HCT116 (cell line): ENCODE measurements around the gene HOXA2. TPM values are rescaled to one million over a fixed set of nuclear protein-coding genes. Genes with fewer than 3 reads are reported as not detected.

Experiments used
- ATAC-seq: fragments of 200-7000 bp; cut with Tn5 transposase; 2 replicates; pipeline ENCODE4 v1.9.1; 2020; ENCODE audit warnings: mild to moderate bottlenecking, moderate library complexity
- BruUV-seq: library from RNA; stranded (reverse); fragments of 400-500 nt; replicated peaks from 2 replicates; lab custom pipeline; 2021; lab: Mats Ljungman, UMichigan
- CTCF ChIA-PET: fragments of 300-600 bp; sonication (Branson Sonifier 250); formaldehyde crosslinking; loops from one replicate; lab custom pipeline; 2021; ENCODE audit warnings: antibody characterized with exemption; lab: Charles Lee
- POLR2A ChIA-PET: fragments of 300-600, 350-600 bp; sonication (Branson Sonifier 250); formaldehyde crosslinking; loops from one replicate; lab custom pipeline; 2021; ENCODE audit warnings: antibody characterized with exemption; lab: Charles Lee
- RAD21 ChIA-PET, 2 experiments: fragments of 300-600 bp; sonication (Branson Sonifier 250); formaldehyde crosslinking; loops; one replicate each; lab custom pipeline; 2023; ENCODE audit warnings: low total read pairs in 2 of 2; ENCODE audit not compliant: uncharacterized antibody in 2 of 2, unreplicated experiment in 2 of 2, low non-redundant PET in 1 of 2; lab: Charles Lee
- DNase-seq: peaks from one replicate; pipeline ENCODE4 v3.0.0-alpha.2; 2010; ENCODE audit warnings: low read depth, low spot score
- H2AFZ ChIP-seq: fragments of 200-600 bp; shearing (Covaris generic), sonication (generic); 2 replicates; pipeline ENCODE4 v1.6.1; 2017; ENCODE audit warnings: low read depth, mixed run types, mixed read lengths, antibody characterized with exemption, low read length; ENCODE audit not compliant: poor library complexity, severe bottlenecking
- H3K27ac ChIP-seq: 2 replicates; pipeline ENCODE4 v1.5.1; 2012; ENCODE audit warnings: low read depth, low read length
- H3K27me3 ChIP-seq: fragments of 200-600 bp; sonication (generic); 2 replicates; pipeline ENCODE4 v1.6.1; 2016; ENCODE audit warnings: mixed run types, low read length, mixed read lengths; ENCODE audit not compliant: insufficient read depth
- H3K36me3 ChIP-seq, 2 experiments: fragments of 200-500 bp in 1 of 2; fragments of 200-600 bp in 1 of 2; sonication (Bioruptor generic) in 1 of 2; sonication (generic) in 1 of 2; 2 replicates each; pipeline versions ENCODE4 v1.5.1 to v1.6.1; 2014 to 2016; ENCODE audit warnings: low read length in 2 of 2, inconsistent platforms in 1 of 2, mixed read lengths in 1 of 2, mixed run types in 1 of 2; ENCODE audit not compliant: insufficient read depth in 2 of 2, control insufficient read depth in 1 of 2
- H3K4me1 ChIP-seq, 2 experiments: fragments of 200-600 bp in 1 of 2; sonication (generic) in 1 of 2; 2 replicates each; pipeline versions ENCODE4 v1.5.1 to v1.6.1; 2012 to 2017; ENCODE audit warnings: low read length in 2 of 2, inconsistent platforms in 1 of 2, mild to moderate bottlenecking in 1 of 2, mixed read lengths in 1 of 2, mixed run types in 1 of 2, moderate library complexity in 1 of 2; ENCODE audit not compliant: insufficient read depth in 2 of 2, control insufficient read depth in 1 of 2
- H3K4me2 ChIP-seq: fragments of 200-600 bp; sonication (generic); 2 replicates; pipeline ENCODE4 v1.6.1; 2017; ENCODE audit warnings: mixed run types, low read length, mixed read lengths
- H3K4me3 ChIP-seq, 2 experiments: fragments of 200-600 bp in 1 of 2; sonication (generic) in 1 of 2; replicated peaks in 1 of 2; 2 replicates each; pipeline ENCODE4 v1.5.1; 2011 to 2016; ENCODE audit warnings: low read length in 2 of 2, control low read depth in 1 of 2, low read depth in 1 of 2, mild to moderate bottlenecking in 1 of 2, mixed read lengths in 1 of 2, mixed run types in 1 of 2
- H3K79me2 ChIP-seq: fragments of 200-600 bp; sonication (generic); 2 replicates; pipeline ENCODE4 v1.6.1; 2017; ENCODE audit warnings: mild to moderate bottlenecking, mixed run types, low read length, moderate library complexity, mixed read lengths; ENCODE audit not compliant: insufficient read depth
- H3K9ac ChIP-seq: fragments of 200-600 bp; sonication (generic); 2 replicates; pipeline ENCODE4 v1.6.1; 2016; ENCODE audit warnings: low read length, mixed read lengths
- H3K9me2 ChIP-seq: fragments of 200-600 bp; sonication (generic), shearing (Covaris generic); 2 replicates; pipeline ENCODE4 v1.6.1; 2017; ENCODE audit warnings: mixed run types, mild to moderate bottlenecking, moderate library complexity; ENCODE audit not compliant: insufficient read depth
- H3K9me3 ChIP-seq, 2 experiments: fragments of 200-500 bp in 1 of 2; fragments of 200-600 bp in 1 of 2; sonication (Bioruptor generic) in 1 of 2; sonication (generic) in 1 of 2; 2 replicates each; pipeline ENCODE4 v1.6.1; 2014 to 2017; ENCODE audit warnings: low read length in 2 of 2, mixed read lengths in 2 of 2, inconsistent platforms in 1 of 2, low read depth in 1 of 2, mild to moderate bottlenecking in 1 of 2, mixed run types in 1 of 2, moderate library complexity in 1 of 2; ENCODE audit not compliant: control insufficient read depth in 1 of 2, insufficient read depth in 1 of 2
- H4K20me1 ChIP-seq: fragments of 200-600 bp; sonication (generic), shearing (Covaris generic); 2 replicates; pipeline ENCODE4 v1.6.1; 2017; ENCODE audit warnings: mixed run types, mild to moderate bottlenecking, moderate library complexity; ENCODE audit not compliant: insufficient read depth
- CBX3 ChIP-seq: IDR thresholded peaks from 2 replicates; pipeline ENCODE4 v1.6.1; 2012; ENCODE audit warnings: low read depth
- CEBPB ChIP-seq: IDR thresholded peaks from 2 replicates; pipeline ENCODE4 v1.6.1; 2012; ENCODE audit warnings: low read depth
- CTCF ChIP-seq, 3 experiments: fragments of 200-600 bp in 1 of 3; sonication (generic) in 1 of 3; IDR thresholded peaks in 2 of 3; conservative IDR thresholded peaks in 1 of 3; 2 replicates each; pipeline ENCODE4 v1.5.1; 2012 to 2017; ENCODE audit warnings: low read depth in 2 of 3, low read length in 2 of 3, antibody characterized with exemption in 1 of 3, borderline replicate concordance in 1 of 3, control low read depth in 1 of 3, mild to moderate bottlenecking in 1 of 3, mixed read lengths in 1 of 3, mixed run types in 1 of 3, moderate library complexity in 1 of 3; ENCODE audit not compliant: insufficient read depth in 1 of 3
- ELF1 ChIP-seq: IDR thresholded peaks from 2 replicates; pipeline ENCODE4 v1.6.1; 2012; ENCODE audit warnings: low read depth, borderline replicate concordance
- EZH2 ChIP-seq: fragments of 200-600 bp; sonication (generic); IDR thresholded peaks from 2 replicates; pipeline ENCODE4 v1.6.1; 2017; ENCODE audit warnings: antibody characterized with exemption, mixed run types
- EZH2phosphoT487 ChIP-seq: fragments of 200-600 bp; IDR thresholded peaks from 2 replicates; pipeline ENCODE4 v1.6.1; 2018; ENCODE audit warnings: antibody characterized with exemption, borderline replicate concordance
- FOSL1 ChIP-seq: IDR thresholded peaks from 2 replicates; pipeline ENCODE4 v1.6.1; 2012; ENCODE audit warnings: low read depth
- MAX ChIP-seq: IDR thresholded peaks from 2 replicates; pipeline ENCODE4 v1.6.1; 2012
- POLR2A ChIP-seq: IDR thresholded peaks from 2 replicates; pipeline ENCODE4 v1.7.0; 2011; ENCODE audit warnings: borderline replicate concordance; ENCODE audit not compliant: insufficient read depth, insufficient read length; ENCODE audit errors: extremely low read depth
- POLR2AphosphoS5 ChIP-seq: IDR thresholded peaks from 2 replicates; pipeline ENCODE4 v1.6.1; 2011; ENCODE audit warnings: mild to moderate bottlenecking, low read depth, low read length, moderate library complexity
- RAD21 ChIP-seq: IDR thresholded peaks from 2 replicates; pipeline ENCODE4 v1.6.1; 2012; ENCODE audit warnings: low read depth, mild to moderate bottlenecking
- SIN3A ChIP-seq: IDR thresholded peaks from 2 replicates; pipeline ENCODE4 v1.6.1; 2012; ENCODE audit warnings: low read depth
- SP1 ChIP-seq: IDR thresholded peaks from 2 replicates; pipeline ENCODE4 v1.6.1; 2012; ENCODE audit warnings: low read depth
- SRF ChIP-seq: IDR thresholded peaks from 2 replicates; pipeline ENCODE4 v1.6.1; 2012; ENCODE audit warnings: low read depth
- YY1 ChIP-seq: IDR thresholded peaks from 2 replicates; pipeline ENCODE4 v1.6.1; 2011; ENCODE audit warnings: low read length, low read depth, moderate library complexity, mild to moderate bottlenecking; ENCODE audit not compliant: insufficient replicate concordance; ENCODE audit errors: extremely low read depth
- ZFX ChIP-seq: fragments of 450-650 bp; IDR thresholded peaks from 2 replicates; pipeline ENCODE4 v1.6.1; 2017
- intact Hi-C: fragments of 100-400 bp; cut with micrococcal nuclease; formaldehyde crosslinking; loops from 2 replicates; pipeline ENCODE4 v1.10.0; 2022
- total RNA-seq: library from RNA; stranded (reverse); gene quantifications from one replicate; pipeline ENCODE4 v1.2.1, GENCODE V29; 2021; ENCODE audit not compliant: unreplicated experiment
- TF ChIP-seq, protein P1 (sequence below): IDR thresholded peaks from 2 replicates; pipeline ENCODE4 v1.6.1; 2011; ENCODE audit warnings: mild to moderate bottlenecking, low read length, moderate library complexity; ENCODE audit not compliant: insufficient replicate concordance; ENCODE audit errors: extremely low read depth
- TF ChIP-seq, protein P2 (sequence below): IDR thresholded peaks from 2 replicates; pipeline ENCODE4 v1.6.1; 2012; ENCODE audit warnings: low read depth

HOXA2 gene
- total RNA-seq, 1 experiment from 2014 or later: 0.57 TPM

GRCh38 chr7:27122077-27122910 lies 19.8 kb upstream of the HOXA2 start:
- DNase-seq (no peak), ATAC-seq (no peak)
- no peak overlapping the region for H3K9ac ChIP-seq
- peaks cover 34 to 74% of the 10 kb centered on the region in 2 experiments for H3K4me1 ChIP-seq
- ChIA-PET CTCF (no interaction called here), RAD21 (no interaction called here), POLR2A (no interaction called here)
- no peak overlapping the region for H3K4me2 ChIP-seq
- peaks cover 28% of the 10 kb centered on the region; the same call in 1 of the 2 replicates for H3K27me3 ChIP-seq
- intact Hi-C loops: no loop called here
- no TSS peak for BruUV-seq
- TF ChIP-seq SIN3A: no peak
- TF ChIP-seq, protein P1, sequence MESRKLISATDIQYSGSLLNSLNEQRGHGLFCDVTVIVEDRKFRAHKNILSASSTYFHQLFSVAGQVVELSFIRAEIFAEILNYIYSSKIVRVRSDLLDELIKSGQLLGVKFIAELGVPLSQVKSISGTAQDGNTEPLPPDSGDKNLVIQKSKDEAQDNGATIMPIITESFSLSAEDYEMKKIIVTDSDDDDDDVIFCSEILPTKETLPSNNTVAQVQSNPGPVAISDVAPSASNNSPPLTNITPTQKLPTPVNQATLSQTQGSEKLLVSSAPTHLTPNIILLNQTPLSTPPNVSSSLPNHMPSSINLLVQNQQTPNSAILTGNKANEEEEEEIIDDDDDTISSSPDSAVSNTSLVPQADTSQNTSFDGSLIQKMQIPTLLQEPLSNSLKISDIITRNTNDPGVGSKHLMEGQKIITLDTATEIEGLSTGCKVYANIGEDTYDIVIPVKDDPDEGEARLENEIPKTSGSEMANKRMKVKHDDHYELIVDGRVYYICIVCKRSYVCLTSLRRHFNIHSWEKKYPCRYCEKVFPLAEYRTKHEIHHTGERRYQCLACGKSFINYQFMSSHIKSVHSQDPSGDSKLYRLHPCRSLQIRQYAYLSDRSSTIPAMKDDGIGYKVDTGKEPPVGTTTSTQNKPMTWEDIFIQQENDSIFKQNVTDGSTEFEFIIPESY: no peak
- TF ChIP-seq ELF1: no peak
- no peak for TF ChIP-seq FOSL1
- TF ChIP-seq ZFX: no peak
- TF ChIP-seq YY1: no peak
- no peak for TF ChIP-seq SRF
- no peak for TF ChIP-seq POLR2AphosphoS5
- no peak for TF ChIP-seq CEBPB
- TF ChIP-seq EZH2phosphoT487: no peak
- TF ChIP-seq CBX3: no peak
- no peak for TF ChIP-seq RAD21
- no peak for TF ChIP-seq EZH2
- no peak for TF ChIP-seq SP1
- TF ChIP-seq POLR2A: no peak
- no peak for TF ChIP-seq MAX
- TF ChIP-seq, protein P2, sequence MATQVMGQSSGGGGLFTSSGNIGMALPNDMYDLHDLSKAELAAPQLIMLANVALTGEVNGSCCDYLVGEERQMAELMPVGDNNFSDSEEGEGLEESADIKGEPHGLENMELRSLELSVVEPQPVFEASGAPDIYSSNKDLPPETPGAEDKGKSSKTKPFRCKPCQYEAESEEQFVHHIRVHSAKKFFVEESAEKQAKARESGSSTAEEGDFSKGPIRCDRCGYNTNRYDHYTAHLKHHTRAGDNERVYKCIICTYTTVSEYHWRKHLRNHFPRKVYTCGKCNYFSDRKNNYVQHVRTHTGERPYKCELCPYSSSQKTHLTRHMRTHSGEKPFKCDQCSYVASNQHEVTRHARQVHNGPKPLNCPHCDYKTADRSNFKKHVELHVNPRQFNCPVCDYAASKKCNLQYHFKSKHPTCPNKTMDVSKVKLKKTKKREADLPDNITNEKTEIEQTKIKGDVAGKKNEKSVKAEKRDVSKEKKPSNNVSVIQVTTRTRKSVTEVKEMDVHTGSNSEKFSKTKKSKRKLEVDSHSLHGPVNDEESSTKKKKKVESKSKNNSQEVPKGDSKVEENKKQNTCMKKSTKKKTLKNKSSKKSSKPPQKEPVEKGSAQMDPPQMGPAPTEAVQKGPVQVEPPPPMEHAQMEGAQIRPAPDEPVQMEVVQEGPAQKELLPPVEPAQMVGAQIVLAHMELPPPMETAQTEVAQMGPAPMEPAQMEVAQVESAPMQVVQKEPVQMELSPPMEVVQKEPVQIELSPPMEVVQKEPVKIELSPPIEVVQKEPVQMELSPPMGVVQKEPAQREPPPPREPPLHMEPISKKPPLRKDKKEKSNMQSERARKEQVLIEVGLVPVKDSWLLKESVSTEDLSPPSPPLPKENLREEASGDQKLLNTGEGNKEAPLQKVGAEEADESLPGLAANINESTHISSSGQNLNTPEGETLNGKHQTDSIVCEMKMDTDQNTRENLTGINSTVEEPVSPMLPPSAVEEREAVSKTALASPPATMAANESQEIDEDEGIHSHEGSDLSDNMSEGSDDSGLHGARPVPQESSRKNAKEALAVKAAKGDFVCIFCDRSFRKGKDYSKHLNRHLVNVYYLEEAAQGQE: no peak
- TF ChIP-seq CTCF (IDR thresholded peaks at IDR 0.05 in 2 of 3, conservative IDR thresholded peaks at IDR 0.05 in 1 of 3; ENCODE audit: borderline replicate concordance in 1 of 3, insufficient read depth in 1 of 3, low read depth in 2 of 3, low read length in 2 of 3): no peak
- H2AFZ ChIP-seq: no peak overlapping the region
- no peaks in the 10 kb centered on the region for H3K79me2 ChIP-seq
- H3K4me3 ChIP-seq: no peak overlapping the region
- H4K20me1 ChIP-seq: no peaks in the 10 kb centered on the region
- H3K9me2 ChIP-seq: no peaks in the 10 kb centered on the region
- no peaks in the 10 kb centered on the region for H3K36me3 ChIP-seq
- H3K9me3 ChIP-seq: no peaks in the 10 kb centered on the region
- no peak overlapping the region for H3K27ac ChIP-seq
